HepG2 (cell line): ENCODE results near the gene PLCB4. TPM values are rescaled to one million over a fixed set of nuclear protein-coding genes. Genes with fewer than 3 reads are reported as not detected.

ENCODE experiments used
- ATAC-seq: fragments of 200-7000 bp; cut with Tn5 transposase; 3 replicates; pipeline ENCODE4 v1.9.1; 2020; ENCODE audit warnings: mild to moderate bottlenecking, moderate library complexity
- BruUV-seq: library from RNA; stranded (reverse); fragments of 400-500 nt; replicated peaks from 2 replicates; lab custom pipeline; 2021; lab: Mats Ljungman, UMichigan
- CTCF ChIA-PET: fragments of 300-600 bp; formaldehyde crosslinking; extraction: SDS; loops from one replicate; lab custom pipeline; 2021; ENCODE audit warnings: low total read pairs, inconsistent platforms, low intra/inter-chr PET ratio; lab: Yijun Ruan, JAX
- POLR2A ChIA-PET: fragments of 350-600 bp; sonication (Branson Sonifier 250); formaldehyde crosslinking; loops from one replicate; lab custom pipeline; 2020; ENCODE audit warnings: antibody characterized with exemption, inconsistent platforms; lab: Yijun Ruan, JAX
- DNase-seq: peaks from one replicate; pipeline ENCODE4 v3.0.0-alpha.2; 2015; ENCODE audit warnings: low spot score
- FAIRE-seq: peaks from 3 replicates; lab custom pipeline; 2011; peaks lifted over from hg19 to GRCh38; lab: Jason Lieb, UNC
- H2AFZ ChIP-seq: one replicate; pipeline ENCODE4 v1.6.1; 2011; ENCODE audit warnings: low read length, inconsistent platforms
- H3K27ac ChIP-seq: fragments of 300-600 bp; 3 replicates; pipeline ENCODE4 v1.8.0; 2011; ENCODE audit warnings: mixed run types, mild to moderate bottlenecking, mixed read lengths, low read length, inconsistent platforms; ENCODE audit not compliant: insufficient read depth; ENCODE audit errors: extremely low read length
- H3K27me3 ChIP-seq, 2 experiments: fragments of 200-600 bp in 1 of 2; 2 replicates in 1 of 2; 3 replicates in 1 of 2; pipeline versions ENCODE4 v1.6.0 to v1.8.0; 2011; ENCODE audit warnings: low read length in 2 of 2, mild to moderate bottlenecking in 2 of 2, moderate library complexity in 2 of 2, inconsistent platforms in 1 of 2; ENCODE audit not compliant: insufficient read depth in 2 of 2, control insufficient read depth in 1 of 2
- H3K36me3 ChIP-seq, 2 experiments: fragments of 200-600 bp in 1 of 2; replicated peaks in 1 of 2; 2 replicates in 1 of 2; 3 replicates in 1 of 2; pipeline versions ENCODE4 v1.5.1 to v1.8.0; 2011; ENCODE audit warnings: low read length in 2 of 2, inconsistent platforms in 1 of 2; ENCODE audit not compliant: insufficient read depth in 2 of 2, control insufficient read depth in 1 of 2
- H3K4me1 ChIP-seq: 2 replicates; pipeline ENCODE4 v1.5.1; 2012; ENCODE audit warnings: low read length, inconsistent platforms; ENCODE audit not compliant: insufficient read depth
- H3K4me2 ChIP-seq: 2 replicates; pipeline ENCODE4 v1.6.0; 2011; ENCODE audit warnings: low read depth, low read length, inconsistent platforms
- H3K4me3 ChIP-seq, 3 experiments: fragments of 200-600 bp in 1 of 3; sonication (generic), shearing (Covaris generic) in 1 of 3; replicated peaks in 1 of 3; 2 replicates each; pipeline ENCODE4 v1.5.1; 2011 to 2016; ENCODE audit warnings: low read length in 3 of 3, inconsistent platforms in 2 of 3, low read depth in 2 of 3, mild to moderate bottlenecking in 2 of 3, control low read depth in 1 of 3, mixed read lengths in 1 of 3; ENCODE audit not compliant: insufficient read depth in 1 of 3
- H3K79me2 ChIP-seq: one replicate; pipeline ENCODE4 v1.6.1; 2011; ENCODE audit warnings: low read length, inconsistent platforms; ENCODE audit not compliant: insufficient read depth
- H3K9ac ChIP-seq: 2 replicates; pipeline ENCODE4 v1.6.0; 2011; ENCODE audit warnings: mild to moderate bottlenecking, low read depth, low read length, inconsistent platforms; ENCODE audit not compliant: insufficient read depth
- H3K9me3 ChIP-seq: 2 replicates; pipeline ENCODE4 v1.5.1; 2012; ENCODE audit warnings: mild to moderate bottlenecking, low read length
- H4K20me1 ChIP-seq: 2 replicates; pipeline ENCODE4 v1.6.0; 2011; ENCODE audit warnings: inconsistent platforms, mild to moderate bottlenecking, low read length, moderate library complexity; ENCODE audit not compliant: insufficient read depth
- AGO1 ChIP-seq: fragments of 200-400 bp; formaldehyde crosslinking; IDR thresholded peaks from 2 replicates; pipeline ENCODE4 v1.6.1; 2017; ENCODE audit warnings: mild to moderate bottlenecking, low read depth, low read length, moderate library complexity; ENCODE audit not compliant: poor library complexity, severe bottlenecking
- DDIT3 ChIP-seq: sonication (generic); formaldehyde crosslinking; IDR thresholded peaks from 2 replicates; pipeline ENCODE4 v1.4.0; 2020; ENCODE audit warnings: mild to moderate bottlenecking, missing genetic modification reagents
- ELF1 ChIP-seq: sonication (generic); formaldehyde crosslinking; IDR thresholded peaks from 2 replicates; pipeline ENCODE4 v1.4.0; 2020; ENCODE audit warnings: missing genetic modification reagents
- HCFC1 ChIP-seq: fragments of 150-350 bp; IDR thresholded peaks from 2 replicates; pipeline ENCODE4 v1.6.1; 2014; ENCODE audit warnings: low read depth, low read length
- PTBP1 ChIP-seq: fragments of 200-400 bp; formaldehyde crosslinking; IDR thresholded peaks from 2 replicates; pipeline ENCODE4 v1.6.1; 2018; ENCODE audit warnings: low read length, low read depth; ENCODE audit not compliant: poor library complexity, severe bottlenecking
- REST ChIP-seq, 2 experiments: IDR thresholded peaks; 2 replicates each; pipeline ENCODE4 v1.6.1; 2011 to 2012; ENCODE audit warnings: low read length in 2 of 2, borderline replicate concordance in 1 of 2, low read depth in 1 of 2, mild to moderate bottlenecking in 1 of 2, moderate library complexity in 1 of 2
- RFX3 ChIP-seq: IDR thresholded peaks from 2 replicates; pipeline ENCODE4 v1.6.1; 2016; ENCODE audit warnings: missing biosample characterization, missing genetic modification reagents
- RFX5 ChIP-seq: IDR thresholded peaks from 2 replicates; pipeline ENCODE4 v1.6.1; 2011; ENCODE audit warnings: low read depth, low read length, improper control_type of control experiment
- SALL1 ChIP-seq: sonication (generic); formaldehyde crosslinking; IDR thresholded peaks from 2 replicates; pipeline ENCODE4 v1.8.0; 2022; ENCODE audit warnings: mild to moderate bottlenecking, missing genetic modification reagents
- WIZ ChIP-seq: sonication (generic); formaldehyde crosslinking; IDR thresholded peaks from 2 replicates; pipeline ENCODE4 v1.5.1; 2020; ENCODE audit warnings: mild to moderate bottlenecking, missing genetic modification reagents
- ZFP36L2 ChIP-seq: sonication (generic); formaldehyde crosslinking; IDR thresholded peaks from 2 replicates; pipeline ENCODE4 v1.4.0; 2020; ENCODE audit warnings: missing genetic modification reagents
- ZNF121 ChIP-seq: sonication (generic); formaldehyde crosslinking; IDR thresholded peaks from 2 replicates; pipeline ENCODE4 v1.5.0; 2020; ENCODE audit warnings: mild to moderate bottlenecking, missing genetic modification reagents
- ZNF180 ChIP-seq: sonication (generic); formaldehyde crosslinking; IDR thresholded peaks from 2 replicates; pipeline ENCODE4 v1.4.0; 2020; ENCODE audit warnings: low read depth, missing genetic modification reagents, borderline replicate concordance
- ZNF24 ChIP-seq: fragments of 450-650 bp; IDR thresholded peaks from 2 replicates; pipeline ENCODE4 v1.6.1; 2017; ENCODE audit warnings: antibody characterized with exemption, mild to moderate bottlenecking
- ZNF274 ChIP-seq: sonication (generic); formaldehyde crosslinking; IDR thresholded peaks from 2 replicates; pipeline ENCODE4 v1.5.1; 2020; ENCODE audit warnings: mild to moderate bottlenecking, missing genetic modification reagents
- ZNF629 ChIP-seq: sonication (generic); formaldehyde crosslinking; conservative IDR thresholded peaks from 2 replicates; pipeline ENCODE4 v1.5.0; 2020; ENCODE audit warnings: missing genetic modification reagents
- ZNF775 ChIP-seq: sonication (generic); formaldehyde crosslinking; IDR thresholded peaks from 2 replicates; pipeline ENCODE4 v1.4.0; 2020; ENCODE audit warnings: missing genetic modification reagents, mild to moderate bottlenecking, moderate library complexity, borderline replicate concordance
- ZNF780A ChIP-seq: sonication (generic); formaldehyde crosslinking; IDR thresholded peaks from 2 replicates; pipeline ENCODE4 v1.8.0; 2022; ENCODE audit warnings: mild to moderate bottlenecking, missing genetic modification reagents, moderate library complexity
- WGBS: methylation state at CpG from one replicate; pipeline ENCODE4 v1.1.6; 2017; ENCODE audit warnings: low lambda C conversion rate; 5-methylcytosine and 5-hydroxymethylcytosine counted together
- in situ Hi-C: cut with HindIII; loops from 2 replicates; pipeline ENCODE4 v1.10.0; 2017; ENCODE audit warnings: low pct_unique_long_range_greater_than_20kb; ENCODE audit not compliant: extremely low pct_ligation_motif_present
- intact Hi-C: fragments of 100-400 bp; cut with micrococcal nuclease; formaldehyde crosslinking; loops from one replicate; pipeline ENCODE4 v1.10.0; 2022; ENCODE audit not compliant: unreplicated experiment
- polyA plus RNA-seq, 8 experiments: library from polyadenylated mRNA; depleted of rRNA in 3 of 8; stranded (reverse) in 7 of 8; unstranded in 1 of 8; fragments of >200 nt; fragmentation: Illumina TruSeq in 4 of 8; extraction: Trizol in 4 of 8; gene quantifications; 2 replicates each; pipeline versions ENCODE4 v1.2.1 to v1.2.3, GENCODE V29; 2011 to 2016; ENCODE audit warnings: low read depth in 4 of 8, missing spikeins in 1 of 8, mixed read lengths in 1 of 8; ENCODE audit not compliant: insufficient read depth in 1 of 8
- total RNA-seq, 5 experiments: library from RNA; depleted of rRNA; stranded (reverse); fragments of >200 nt; fragmentation: Illumina TruSeq; extraction: Trizol; gene quantifications; 2 replicates each; pipeline ENCODE4 v1.2.3, GENCODE V29; 2016; ENCODE audit warnings: low read depth in 1 of 5

PLCB4 gene
- total and polyA plus RNA-seq, 2 of the 13 experiments (the other 11 are each of a cell fraction or from before 2014, with no cell fraction given) = 0.01 TPM; not detected in 1

- ChIA-PET POLR2A (no interaction called here), CTCF (no interaction called here)
- FAIRE-seq (no peak), DNase-seq (no peak), ATAC-seq (no peak)
- no peak overlapping the region for H2AFZ ChIP-seq
- TF ChIP-seq RFX3 = no peak
- TF ChIP-seq ZNF180 = no peak
- no peak for TF ChIP-seq ELF1 (CRISPR knock-in tag)
- TF ChIP-seq ZNF780A (CRISPR knock-in tag) = no peak
- TF ChIP-seq ZFP36L2 (CRISPR knock-in tag) = no peak
- no peak for TF ChIP-seq SALL1 (CRISPR knock-in tag)
- TF ChIP-seq REST (IDR thresholded peaks at IDR 0.05; ENCODE audit: borderline replicate concordance in 1 of 2, low read depth in 1 of 2, low read length in 2 of 2) = no peak
- TF ChIP-seq AGO1 = no peak
- no peak for TF ChIP-seq DDIT3 (CRISPR knock-in tag)
- TF ChIP-seq ZNF121 (CRISPR knock-in tag) = no peak
- TF ChIP-seq ZNF274 = no peak
- no peak for TF ChIP-seq HCFC1
- no peak for TF ChIP-seq ZNF775 (CRISPR knock-in tag)
- TF ChIP-seq ZNF629 = no peak
- no peak for TF ChIP-seq PTBP1
- no peak for TF ChIP-seq RFX5
- no peak for TF ChIP-seq WIZ
- no peak for TF ChIP-seq ZNF24
- 4% methylated on average over 3 of the region's 3 CpGs for WGBS
- H3K79me2 ChIP-seq = no peaks in the 10 kb centered on the region
- no peaks in the 10 kb centered on the region for H3K4me1 ChIP-seq
- H3K4me2 ChIP-seq = no peak overlapping the region
- H4K20me1 ChIP-seq = no peaks in the 10 kb centered on the region
- no peak overlapping the region for H3K4me3 ChIP-seq
- no TSS peak for BruUV-seq
- H3K36me3 ChIP-seq = no peaks in the 10 kb centered on the region
- in situ Hi-C loops = no loop called here
- no peak overlapping the region for H3K27ac ChIP-seq
- H3K27me3 ChIP-seq = no peaks in the 10 kb centered on the region
- intact Hi-C loops = no loop called here
- no peak overlapping the region for H3K9ac ChIP-seq
- H3K9me3 ChIP-seq = peaks cover 10% of the 10 kb centered on the region
Observed at GRCh38 chr20:9440892-9441291, 372.0 kb downstream of the PLCB4 start.
